ENCODE data around the gene CDC20.

- TF ChIP-seq ZBTB33 (IDR thresholded peaks at IDR 0.05), result no peak
- TF ChIP-seq SUPT20H (IDR thresholded peaks at IDR 0.05; ENCODE audit: borderline replicate concordance, control insufficient read depth, low read depth, low read length), result no peak
- no peak for TF ChIP-seq CHD4 (IDR thresholded peaks at IDR 0.05)
- TF ChIP-seq POLR2A (IDR thresholded peaks at IDR 0.05; ENCODE audit: low read depth, low read length), result no peak
- TF ChIP-seq NR2C2 (IDR thresholded peaks at IDR 0.05; ENCODE audit: borderline replicate concordance, control insufficient read depth, insufficient read length, low read depth), result no peak
These were observed 4.3 kb upstream of the CDC20 start for GRCh38 chr1:43354471-43354870.

Data from GM12878 (cell line).